Body of pancreas (tissue), 4 donors: ENCODE data around the gene LAMA5. TPM values are rescaled to one million over a fixed set of nuclear protein-coding genes. Genes with fewer than 3 reads are reported as not detected.

Experiments used
- ATAC-seq: fragments of 150-250 bp; one replicate; pipeline ENCODE4 v1.9.1; 2016
- DNase-seq, 4 donors: peaks; one replicate each; pipeline ENCODE4 v3.0.0-alpha.2; 2019
- H3K27ac ChIP-seq, 4 donors: fragments of 200-600 bp; sonication (generic); 1 replicate in 3 of 4; 2 replicates in 1 of 4; pipeline versions ENCODE4 v1.5.1 to v1.6.1; 2016 to 2019; ENCODE audit warnings: mild to moderate bottlenecking in 1 of 4, mixed read lengths in 1 of 4, moderate library complexity in 1 of 4
- H3K27me3 ChIP-seq, 2 donors: fragments of 200-600 bp; sonication (generic); one replicate each; pipeline ENCODE4 v1.6.0; 2016; ENCODE audit warnings: mild to moderate bottlenecking in 1 of 2
- H3K36me3 ChIP-seq, 2 donors: fragments of 200-600 bp; sonication (generic); replicated peaks in 1 of 2; 2 replicates each; pipeline ENCODE4 v1.5.1; 2016; ENCODE audit warnings: low read depth in 2 of 2; ENCODE audit not compliant: insufficient read depth in 1 of 2
- H3K4me1 ChIP-seq: fragments of 200-600 bp; sonication (generic); one replicate; pipeline ENCODE4 v1.6.0; 2016
- H3K4me3 ChIP-seq, 2 donors: fragments of 200-600 bp; sonication (generic); 1 replicate in 1 of 2; 2 replicates in 1 of 2; pipeline ENCODE4 v1.5.1; 2016 to 2019
- H3K9me3 ChIP-seq, 3 donors: fragments of 200-600 bp; sonication (generic); 1 replicate in 2 of 3; 2 replicates in 1 of 3; pipeline ENCODE4 v1.5.1; 2016
- CTCF ChIP-seq, 7 experiments: fragments of 450-650 bp in 4 of 7; fragments of 200-600 bp in 3 of 7; sonication (generic) in 3 of 7; IDR thresholded peaks; one replicate each; pipeline ENCODE4 v1.5.1; 2016 to 2019; ENCODE audit warnings: antibody characterized with exemption in 7 of 7
- POLR2A ChIP-seq, 3 donors: fragments of 450-650 bp; IDR thresholded peaks; one replicate each; pipeline ENCODE4 v1.6.1; 2016; ENCODE audit warnings: antibody characterized with exemption in 3 of 3, mild to moderate bottlenecking in 2 of 3
- WGBS, 2 donors: methylation state at CpG; one replicate each; pipeline ENCODE4 v1.1.5; 2017; 5-methylcytosine and 5-hydroxymethylcytosine counted together
- intact Hi-C: fragments of 100-400 bp; cut with DNase I; formaldehyde crosslinking; loops from one replicate; pipeline ENCODE4 v1.15.1; 2023
- total RNA-seq, 2 donors: library from RNA; depleted of rRNA; stranded (reverse); fragments of >200 nt; gene quantifications; one replicate each; pipeline ENCODE4 v1.1.0, GENCODE V29; 2016

The LAMA5 gene
- 100 to 1,000 TPM; 115 to 185 TPM for total RNA-seq

- Histone ChIP-seq H3K4me1 (peaks cover 77% of the 10 kb centered on the region), H3K4me3 (peak within 1 kb of the TSS; percentile 67 to 72), H3K27me3 (no peaks in the 10 kb centered on the region), H3K36me3 (no peaks in the 10 kb centered on the region), H3K27ac (peak within 1 kb of the TSS; percentile 55 to 88 (median 79)), H3K9me3 (no peaks in the 10 kb centered on the region)
- intact Hi-C loops: no loop called here
- ATAC-seq (peak; percentile 77), DNase-seq (peak; percentile 64 to 82 (median 72))
- 1% methylated on average over 15 to 53 of the region's 70 CpGs for WGBS, 2 donors
- TF ChIP-seq CTCF (IDR thresholded peaks at IDR 0.05): peak in 1 of 7 experiments; percentile 14
- peak in 2 of 3 donors; percentile 24 to 59 for TF ChIP-seq POLR2A (IDR thresholded peaks at IDR 0.05)
Observed at GRCh38 chr20:62367136-62367632, at the start of gene LAMA5. LAMA5 (minus strand) TSS chr20:62367312; CDS start chr20:62367245, 67 bp downstream.

- TF ChIP-seq CTCF (IDR thresholded peaks at IDR 0.05) (no peak), POLR2A (IDR thresholded peaks at IDR 0.05) (no peak)
- no peak for DNase-seq
- Histone ChIP-seq H3K9me3 (no peaks in the 10 kb centered on the region), H3K4me1 (peaks cover 7% of the 10 kb centered on the region), H3K36me3 (no peaks in the 10 kb centered on the region), H3K27ac (no peak overlapping the region), H3K4me3 (no peak overlapping the region), H3K27me3 (no peaks in the 10 kb centered on the region)
- no peak for ATAC-seq
- intact Hi-C loops: no loop called here
- 81 to 89% methylated on average over 7 to 15 of the region's 24 CpGs for WGBS, 2 donors
Observed at GRCh38 chr20:62415354-62416111, 48.4 kb upstream of the LAMA5 start.

- no peaks in the 10 kb centered on the region for H3K27me3 ChIP-seq
- no peak overlapping the region for H3K27ac ChIP-seq
- peaks cover 22% of the 10 kb centered on the region for H3K4me1 ChIP-seq
- TF ChIP-seq POLR2A (IDR thresholded peaks at IDR 0.05) (no peak), CTCF (IDR thresholded peaks at IDR 0.05) (no peak)
- no peaks in the 10 kb centered on the region for H3K36me3 ChIP-seq
- no peak overlapping the region for H3K4me3 ChIP-seq
- intact Hi-C loops: no loop called here
- no peaks in the 10 kb centered on the region for H3K9me3 ChIP-seq
- ATAC-seq (no peak), DNase-seq (no peak)
- 90% methylated on average over 20 of the region's 22 CpGs; no CpG with 5 or more reads in 1 of the 2 donors for WGBS, 2 donors
Observed at GRCh38 chr20:62413896-62414481, 46.9 kb upstream of the LAMA5 start.

- Histone ChIP-seq H3K9me3 (no peaks in the 10 kb centered on the region), H3K36me3 (no peaks in the 10 kb centered on the region), H3K27me3 (no peaks in the 10 kb centered on the region), H3K27ac (no peak overlapping the region), H3K4me3 (no peak overlapping the region), H3K4me1 (peaks cover 22% of the 10 kb centered on the region)
- intact Hi-C loops: no loop called here
- no peak for DNase-seq
- 73 to 81% methylated on average over 4 to 11 of the region's 11 CpGs for WGBS, 2 donors
- TF ChIP-seq CTCF (IDR thresholded peaks at IDR 0.05) (no peak), POLR2A (IDR thresholded peaks at IDR 0.05) (no peak)
- no peak for ATAC-seq
Observed at GRCh38 chr20:62413025-62413570, 46.0 kb upstream of the LAMA5 start.
